Measurements from ENCODE around the gene FRMPD1.
A peak's percentile ranks its signal among the peaks of the same experiment; 100 is the strongest.
"Not testable (repeated sequence)": the region's sequence is repeated elsewhere in the genome, so short reads cannot be mapped to it uniquely, and the experiment has no call there.

The FRMPD1 gene

GRCh38 chr9:37745970-37746369 is 95.2 kb downstream of the FRMPD1 start:
- no peaks in the 10 kb centered on the region for H3K36me3 Mint-ChIP-seq (ENCODE audit: low read depth)

DNA sequence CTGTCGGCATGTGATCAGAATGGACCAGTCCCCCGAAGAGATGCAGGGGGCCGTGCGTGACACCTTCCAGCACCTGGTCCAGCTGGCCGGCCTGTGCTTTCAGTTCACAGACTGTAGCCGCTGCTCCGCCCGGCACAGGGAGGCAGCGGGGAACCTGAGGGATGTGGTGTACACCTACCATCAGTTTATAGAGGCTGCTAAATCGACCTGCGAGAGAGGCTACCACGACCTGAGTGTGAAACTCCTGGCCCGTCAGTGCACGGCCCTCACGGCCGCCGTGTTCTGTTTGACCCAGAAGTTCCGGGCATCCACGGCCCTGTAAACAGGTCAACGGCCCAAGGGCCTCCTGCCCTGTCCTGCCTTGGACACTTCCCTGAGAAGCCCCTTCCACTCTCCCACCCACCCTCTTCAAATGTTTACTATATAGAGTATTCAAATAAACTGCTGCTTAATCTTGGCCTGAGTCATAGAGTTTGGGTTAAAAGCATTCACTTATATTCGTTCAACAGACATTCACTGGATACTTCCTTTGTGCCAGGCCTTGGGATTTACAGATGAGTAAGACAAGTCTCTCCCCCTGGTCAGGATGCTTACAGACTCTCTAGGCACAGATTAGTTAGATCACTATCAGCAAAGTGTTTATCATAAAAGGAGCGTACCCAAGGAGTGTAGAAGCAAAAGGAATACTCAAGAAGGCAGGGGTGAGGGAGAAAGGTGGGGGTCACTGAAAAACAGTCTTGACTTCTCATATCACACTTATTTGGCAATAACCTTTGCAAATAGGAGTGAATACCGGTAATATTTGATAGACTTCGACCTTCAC is 95.9 kb downstream of the FRMPD1 start:
- Mint-ChIP-seq H3K27me3 (ENCODE audit: low read depth, poor library complexity) (peaks cover 11% of the 10 kb centered on the region), H3K4me3 (no peak overlapping the region), H3K36me3 (ENCODE audit: low read depth) (no peaks in the 10 kb centered on the region), H3K4me1 (peaks cover 5% of the 10 kb centered on the region), H3K9me3 (no peaks in the 10 kb centered on the region), H3K27ac (no peak overlapping the region)
- no peak for DNase-seq
- TF ChIP-seq CTCF (IDR thresholded peaks at IDR 0.05): no peak

More at GRCh38 chr9:37745970-37746369, 95.2 kb downstream of the FRMPD1 start:
- Mint-ChIP-seq H3K9me3 (no peaks in the 10 kb centered on the region), H3K4me1 (peaks cover 12% of the 10 kb centered on the region), H3K4me3 (no peak overlapping the region), H3K27me3 (ENCODE audit: low read depth, poor library complexity) (peaks cover 9% of the 10 kb centered on the region), H3K27ac (no peak overlapping the region)
- TF ChIP-seq CTCF (IDR thresholded peaks at IDR 0.05): no peak
- no peak for DNase-seq

DNA sequence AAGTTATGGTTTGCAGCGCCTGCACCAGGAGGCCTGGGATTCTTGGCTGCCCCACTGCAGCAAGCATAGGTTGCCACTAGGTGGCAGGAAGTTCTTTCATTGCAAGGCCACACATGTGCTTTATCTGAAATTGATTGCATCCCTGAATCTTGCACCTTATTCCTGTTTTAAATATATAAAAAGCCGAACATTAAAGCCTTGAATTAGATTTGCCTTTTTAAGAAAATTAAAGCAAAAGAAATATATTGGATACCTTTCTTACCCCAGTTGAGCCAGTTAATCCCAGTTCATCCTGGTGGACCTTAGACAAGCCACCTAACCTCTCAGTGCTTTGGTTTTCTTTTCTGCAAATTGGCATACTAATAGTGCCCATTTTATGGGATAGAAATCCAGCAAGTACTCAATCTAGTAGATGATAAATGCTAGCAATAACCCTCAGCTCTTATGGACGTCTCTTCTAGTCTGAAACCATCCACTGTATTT is 96.6 kb downstream of the FRMPD1 start:
- Mint-ChIP-seq H3K4me3 (no peak overlapping the region), H3K36me3 (ENCODE audit: low read depth) (no peaks in the 10 kb centered on the region), H3K27me3 (ENCODE audit: low read depth, poor library complexity) (peaks cover 11% of the 10 kb centered on the region), H3K4me1 (no peaks in the 10 kb centered on the region), H3K27ac (no peak overlapping the region), H3K9me3 (no peaks in the 10 kb centered on the region)
- TF ChIP-seq CTCF (IDR thresholded peaks at IDR 0.05): peak; percentile 93
- peak; percentile 65 for DNase-seq

GRCh38 chr9:37749129-37749528 is 98.4 kb downstream of the FRMPD1 start:
- Mint-ChIP-seq H3K4me1 (peaks cover 4% of the 10 kb centered on the region), H3K9me3 (peaks cover 7% of the 10 kb centered on the region), H3K27me3 (ENCODE audit: low read depth, poor library complexity) (peaks cover 8% of the 10 kb centered on the region), H3K36me3 (ENCODE audit: low read depth) (peaks cover 5% of the 10 kb centered on the region), H3K27ac (no peak overlapping the region), H3K4me3 (no peak overlapping the region)
- no peak for TF ChIP-seq CTCF (IDR thresholded peaks at IDR 0.05)
- DNase-seq: no peak

DNA sequence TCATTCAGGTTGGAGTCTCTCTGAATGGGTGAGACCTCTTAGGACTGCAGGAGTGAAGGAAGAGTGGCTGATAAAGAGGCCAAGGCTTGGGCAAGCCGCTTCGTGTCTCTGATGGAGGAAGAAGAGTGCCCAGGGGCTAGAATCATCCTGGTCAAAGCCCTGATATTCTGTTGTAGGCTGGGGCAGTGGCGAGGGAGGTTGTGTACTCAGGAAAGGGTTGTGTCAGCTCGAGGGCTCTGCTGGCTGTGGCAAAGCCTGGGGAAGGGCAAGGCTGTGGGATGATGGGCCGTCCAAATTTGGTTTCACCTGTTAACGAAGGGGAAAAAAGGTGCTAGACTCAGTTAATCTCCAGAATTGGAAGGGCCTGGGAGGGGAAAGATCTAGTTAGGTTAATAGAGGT is 100.4 kb downstream of the FRMPD1 start:
- Mint-ChIP-seq H3K4me3 (no peak overlapping the region), H3K27me3 (ENCODE audit: low read depth, poor library complexity) (peaks cover 8% of the 10 kb centered on the region), H3K36me3 (ENCODE audit: low read depth) (peaks cover 5% of the 10 kb centered on the region), H3K27ac (no peak overlapping the region), H3K4me1 (peaks cover 11% of the 10 kb centered on the region), H3K9me3 (peaks cover 7% of the 10 kb centered on the region)
- TF ChIP-seq CTCF (IDR thresholded peaks at IDR 0.05): no peak
- no peak for DNase-seq

DNA sequence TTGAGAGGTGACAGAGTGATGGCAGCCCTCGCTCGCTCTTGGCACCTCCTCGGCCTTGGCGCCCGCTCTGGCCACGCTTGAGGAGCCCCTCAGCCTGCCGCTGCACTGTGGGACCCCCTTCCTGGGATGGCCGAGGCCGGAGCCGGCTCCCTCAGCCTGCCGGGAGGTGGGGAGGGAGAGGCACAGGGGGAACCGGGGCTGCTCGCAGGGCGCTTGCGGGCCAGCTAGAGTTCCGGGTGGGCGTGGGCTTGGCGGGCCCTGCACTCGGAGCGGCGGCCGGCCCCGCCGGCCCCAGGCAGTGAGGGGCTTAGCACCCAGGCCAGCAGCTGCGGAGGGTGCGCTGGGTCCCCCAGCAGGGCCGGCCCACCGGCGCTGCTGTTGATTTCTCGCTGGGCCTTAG is 101.0 kb downstream of the FRMPD1 start:
- not testable (repeated sequence) for H3K27me3 Mint-ChIP-seq (ENCODE audit: low read depth, poor library complexity); H3K9me3 Mint-ChIP-seq; H3K4me3 Mint-ChIP-seq; DNase-seq; H3K36me3 Mint-ChIP-seq (ENCODE audit: low read depth); H3K27ac Mint-ChIP-seq
- H3K4me1 Mint-ChIP-seq: peaks cover 11% of the 10 kb centered on the region

DNA sequence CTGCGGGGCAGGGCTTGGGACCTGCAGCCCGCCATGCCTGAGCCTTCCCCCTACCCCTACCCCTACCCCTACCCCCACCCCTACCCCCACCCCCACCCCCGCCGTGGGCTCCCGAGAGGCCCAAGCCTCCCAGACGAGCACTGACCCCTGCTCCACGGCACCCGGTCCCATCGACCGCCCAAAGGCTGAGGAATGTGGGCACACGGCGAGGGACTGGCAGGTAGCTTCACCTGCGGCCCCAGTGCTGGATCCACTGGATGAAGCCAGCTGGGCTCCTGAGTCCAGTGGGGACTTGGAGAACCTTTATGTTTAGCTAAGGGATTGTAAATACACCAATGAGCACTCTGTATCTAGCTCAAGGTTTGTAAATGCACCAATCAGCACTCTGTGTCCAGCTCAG is 101.4 kb downstream of the FRMPD1 start:
- not testable (repeated sequence) for H3K27ac Mint-ChIP-seq; H3K9me3 Mint-ChIP-seq; DNase-seq; H3K4me3 Mint-ChIP-seq; H3K27me3 Mint-ChIP-seq (ENCODE audit: low read depth, poor library complexity); H3K36me3 Mint-ChIP-seq (ENCODE audit: low read depth)
- H3K4me1 Mint-ChIP-seq: peaks cover 11% of the 10 kb centered on the region

All from nephron progenitor cell (in vitro differentiated cells).